A673 (cell line): ENCODE data around the gene DIS3L. TPM values are rescaled to one million over a fixed set of nuclear protein-coding genes. Genes with fewer than 3 reads are reported as not detected.

Experiments
- BruUV-seq: library from RNA; stranded (reverse); fragments of 400-500 nt; replicated peaks from 2 replicates; lab custom pipeline; 2021; lab: Mats Ljungman, UMichigan
- CTCF ChIA-PET: fragments of 300-600 bp; sonication (Branson Sonifier 250); formaldehyde crosslinking; loops from one replicate; lab custom pipeline; 2022; ENCODE audit warnings: antibody characterized with exemption; lab: Charles Lee
- POLR2A ChIA-PET: fragments of 300-600 bp; sonication (Branson Sonifier 250); formaldehyde crosslinking; loops from one replicate; lab custom pipeline; 2022; ENCODE audit warnings: antibody characterized with exemption; ENCODE audit not compliant: low non-redundant PET; lab: Charles Lee
- DNase-seq: peaks from one replicate; pipeline ENCODE4 v3.0.0-alpha.2; 2015; ENCODE audit warnings: low spot score
- H3K27ac ChIP-seq: fragments of 200-600 bp; sonication (generic); 2 replicates; pipeline ENCODE4 v1.5.1; 2016; ENCODE audit warnings: mixed run types, low read depth, mild to moderate bottlenecking, mixed read lengths, antibody characterized with exemption, low read length; ENCODE audit not compliant: poor library complexity, severe bottlenecking
- H3K27me3 ChIP-seq: fragments of 200-600 bp; sonication (generic); replicated peaks from 2 replicates; pipeline ENCODE4 v1.6.1; 2017; ENCODE audit warnings: mixed run types, low read depth, mild to moderate bottlenecking, mixed read lengths, antibody characterized with exemption, low read length; ENCODE audit not compliant: insufficient read depth, poor library complexity
- H3K36me3 ChIP-seq: fragments of 200-600 bp; sonication (generic); 2 replicates; pipeline ENCODE4 v1.6.1; 2016; ENCODE audit warnings: mixed run types, mild to moderate bottlenecking, mixed read lengths, antibody characterized with exemption, low read length; ENCODE audit not compliant: insufficient read depth, poor library complexity, severe bottlenecking
- H3K4me1 ChIP-seq: fragments of 200-600 bp; sonication (generic); 2 replicates; pipeline ENCODE4 v1.6.1; 2017; ENCODE audit warnings: mixed run types, mild to moderate bottlenecking, mixed read lengths, antibody characterized with exemption, low read length; ENCODE audit not compliant: insufficient read depth, poor library complexity, severe bottlenecking
- H3K4me3 ChIP-seq: fragments of 200-600 bp; sonication (generic); 2 replicates; pipeline ENCODE4 v1.5.1; 2016; ENCODE audit warnings: low read depth, mixed run types, mild to moderate bottlenecking, mixed read lengths, low read length; ENCODE audit not compliant: poor library complexity, severe bottlenecking
- H3K9me3 ChIP-seq: fragments of 200-600 bp; sonication (generic); 2 replicates; pipeline ENCODE4 v1.6.1; 2016; ENCODE audit warnings: mixed run types, low read depth, mild to moderate bottlenecking, mixed read lengths, antibody characterized with exemption, low read length; ENCODE audit not compliant: poor library complexity, severe bottlenecking
- EZH2 ChIP-seq: fragments of 200-600 bp; sonication (generic); IDR thresholded peaks from 2 replicates; pipeline ENCODE4 v1.6.1; 2017; ENCODE audit warnings: borderline replicate concordance, low read depth, mild to moderate bottlenecking, mixed read lengths, antibody characterized with exemption, low read length; ENCODE audit not compliant: poor library complexity, severe bottlenecking
- intact Hi-C: fragments of 100-400 bp; cut with micrococcal nuclease; formaldehyde crosslinking; loops from one replicate; pipeline ENCODE4 v1.10.0; 2022; ENCODE audit not compliant: unreplicated experiment
- total RNA-seq: library from RNA; stranded (reverse); gene quantifications from 2 replicates; pipeline ENCODE4 v1.2.3, GENCODE V29; 2021
- TF ChIP-seq, protein P1 (sequence below): fragments of 300-800, 200-600 bp; sonication (generic); conservative IDR thresholded peaks from 2 replicates; pipeline ENCODE4 v1.5.1; 2017; ENCODE audit warnings: low read depth, mild to moderate bottlenecking, antibody characterized with exemption, low read length, moderate library complexity, mixed read lengths

The DIS3L gene
- total RNA-seq, 1 experiment from 2014 or later: 10.7 TPM

DNA sequence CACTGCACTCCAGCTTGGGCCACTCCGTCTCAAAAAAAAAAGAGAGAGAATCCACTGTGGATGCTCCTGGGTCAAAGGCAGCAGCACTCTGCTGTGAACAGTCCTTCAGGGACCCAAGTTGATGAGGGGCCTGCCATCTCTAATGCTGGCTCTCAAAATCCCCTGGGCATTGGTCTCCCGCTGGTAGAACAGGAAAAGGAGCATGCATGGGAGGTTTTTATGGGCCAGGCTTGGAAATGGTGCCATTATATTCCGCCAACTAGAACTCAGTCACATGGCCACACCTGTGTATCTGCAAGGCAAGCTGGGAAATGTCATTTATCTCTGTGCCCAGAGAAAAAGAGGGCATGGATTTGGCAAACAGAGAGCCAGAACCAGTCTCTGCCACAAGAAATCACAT lies 3.4 kb upstream of the DIS3L start:
- POLR2A ChIA-PET: no interaction called here
- Histone ChIP-seq H3K9me3 (no peaks in the 10 kb centered on the region), H3K4me1 (peaks cover 40% of the 10 kb centered on the region), H3K4me3 (no peak overlapping the region), H3K27ac (no peak overlapping the region), H3K36me3 (no peaks in the 10 kb centered on the region), H3K27me3 (no peaks in the 10 kb centered on the region)
- intact Hi-C loops: no loop called here
- no TSS peak for BruUV-seq
- TF ChIP-seq EZH2: no peak
- TF ChIP-seq, protein P1, sequence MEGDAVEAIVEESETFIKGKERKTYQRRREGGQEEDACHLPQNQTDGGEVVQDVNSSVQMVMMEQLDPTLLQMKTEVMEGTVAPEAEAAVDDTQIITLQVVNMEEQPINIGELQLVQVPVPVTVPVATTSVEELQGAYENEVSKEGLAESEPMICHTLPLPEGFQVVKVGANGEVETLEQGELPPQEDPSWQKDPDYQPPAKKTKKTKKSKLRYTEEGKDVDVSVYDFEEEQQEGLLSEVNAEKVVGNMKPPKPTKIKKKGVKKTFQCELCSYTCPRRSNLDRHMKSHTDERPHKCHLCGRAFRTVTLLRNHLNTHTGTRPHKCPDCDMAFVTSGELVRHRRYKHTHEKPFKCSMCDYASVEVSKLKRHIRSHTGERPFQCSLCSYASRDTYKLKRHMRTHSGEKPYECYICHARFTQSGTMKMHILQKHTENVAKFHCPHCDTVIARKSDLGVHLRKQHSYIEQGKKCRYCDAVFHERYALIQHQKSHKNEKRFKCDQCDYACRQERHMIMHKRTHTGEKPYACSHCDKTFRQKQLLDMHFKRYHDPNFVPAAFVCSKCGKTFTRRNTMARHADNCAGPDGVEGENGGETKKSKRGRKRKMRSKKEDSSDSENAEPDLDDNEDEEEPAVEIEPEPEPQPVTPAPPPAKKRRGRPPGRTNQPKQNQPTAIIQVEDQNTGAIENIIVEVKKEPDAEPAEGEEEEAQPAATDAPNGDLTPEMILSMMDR: no peak
- CTCF ChIA-PET: interaction anchor here (0.6 kb wide), 1 partner anchor 764 kb away, joined by 4 read pairs; no protein-coding TSS in a partner anchor
- peak; percentile 81 for DNase-seq

DNA sequence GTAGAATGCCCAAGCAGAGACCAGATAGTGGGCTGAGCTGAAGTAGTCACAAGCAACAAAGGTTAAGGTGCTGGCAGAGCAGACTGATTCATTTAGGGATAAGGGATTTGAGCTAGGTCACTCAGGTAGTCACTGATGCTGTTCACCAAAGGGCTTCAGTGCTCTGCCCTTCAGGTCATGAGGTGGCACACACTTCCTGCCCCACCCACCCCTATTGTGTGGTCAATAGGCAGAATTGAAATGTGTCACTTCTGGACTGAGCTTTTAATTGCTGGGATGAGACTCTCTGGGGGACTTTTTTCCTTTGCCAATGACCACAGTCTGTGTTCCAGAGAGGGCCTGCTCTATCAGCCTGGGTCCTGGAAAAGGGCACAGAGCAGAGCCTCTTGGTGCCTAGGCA lies 2.9 kb upstream of the DIS3L start:
- intact Hi-C loops: no loop called here
- no peak for DNase-seq
- Histone ChIP-seq H3K4me3 (no peak overlapping the region), H3K36me3 (no peaks in the 10 kb centered on the region), H3K9me3 (no peaks in the 10 kb centered on the region), H3K4me1 (peaks cover 45% of the 10 kb centered on the region), H3K27ac (no peak overlapping the region), H3K27me3 (no peaks in the 10 kb centered on the region)
- ChIA-PET POLR2A (no interaction called here), CTCF (interaction anchor here (0.5 kb wide), 1 partner anchor 470 kb away, joined by 10 read pairs; no protein-coding TSS in a partner anchor)
- no peak for TF ChIP-seq EZH2
- TF ChIP-seq, protein P1: no peak
- no TSS peak for BruUV-seq

DNA sequence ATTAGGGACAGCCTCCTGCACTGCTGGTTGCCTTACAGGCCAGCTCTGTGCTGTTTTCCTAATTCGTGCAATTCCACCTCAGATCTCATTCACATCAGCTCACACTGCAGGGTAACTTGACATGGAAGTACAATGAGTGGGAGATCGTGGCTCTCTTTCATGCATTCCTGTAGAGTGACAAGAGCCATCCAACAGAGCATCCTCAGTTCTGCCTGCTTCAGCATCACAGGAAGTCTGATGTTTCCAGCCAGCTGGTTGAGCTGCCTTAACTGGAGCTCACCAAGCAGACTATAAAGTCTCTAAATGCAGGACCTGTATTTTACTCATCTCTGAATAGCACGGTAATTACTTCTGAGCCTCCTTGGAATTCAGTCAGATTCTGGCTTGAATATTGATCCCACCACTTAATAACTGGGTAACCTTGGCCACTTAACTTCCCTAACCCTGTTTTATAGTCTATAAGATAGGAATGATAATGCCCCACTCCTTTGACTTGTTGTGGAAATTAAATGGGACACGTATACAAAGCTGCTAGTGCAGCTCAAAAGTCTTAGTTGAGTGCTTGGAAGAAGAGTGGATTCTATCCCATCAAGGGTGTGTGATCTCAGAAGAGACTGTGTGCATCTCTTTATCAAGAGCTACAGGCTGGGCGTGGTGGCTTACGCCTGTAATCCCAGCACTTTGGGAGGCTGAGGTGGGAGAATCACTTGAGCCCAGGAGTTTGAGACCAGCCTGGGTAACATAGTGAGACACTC lies 1.4 kb upstream of the DIS3L start:
- Histone ChIP-seq H3K4me3 (no peak overlapping the region), H3K9me3 (no peaks in the 10 kb centered on the region), H3K36me3 (no peaks in the 10 kb centered on the region), H3K4me1 (peaks cover 49% of the 10 kb centered on the region), H3K27me3 (no peaks in the 10 kb centered on the region), H3K27ac (no peak overlapping the region)
- ChIA-PET POLR2A (interaction anchor here (0.5 kb wide), 1 partner anchor 454 kb away, joined by 5 read pairs; no protein-coding TSS in a partner anchor), CTCF (interaction anchor here (0.6 to 1.1 kb wide), 2 partner anchors 154 to 207 kb away, joined by 3 to 6 read pairs; no protein-coding TSS in a partner anchor)
- TF ChIP-seq, protein P1: no peak
- no peak for TF ChIP-seq EZH2
- no peak for DNase-seq
- intact Hi-C loops: no loop called here
- BruUV-seq: no TSS peak
